HT1080 (cell line): ENCODE data around the gene MAP3K1. TPM values are rescaled to one million over a fixed set of nuclear protein-coding genes. Genes with fewer than 3 reads are reported as not detected.
"Not testable (repeated sequence)": the region's sequence is repeated elsewhere in the genome, so short reads cannot be mapped to it uniquely, and the experiment has no call there.

Experiments
- DNase-seq: peaks from one replicate; pipeline ENCODE4 v3.0.0-alpha.2; 2015; ENCODE audit warnings: low read depth
- total RNA-seq: library from RNA; depleted of rRNA; stranded (reverse); fragments of >200 nt; shearing (Covaris generic); gene quantifications from 2 replicates; pipeline ENCODE4 v1.2.3, GENCODE V29; 2014

The MAP3K1 gene
- total RNA-seq, 1 experiment from 2014 or later: 5.1 TPM

- DNase-seq: peak; percentile 15
Measured at GRCh38 chr5:56815658-56816545, 553 bp downstream of the MAP3K1 start.

- peak; percentile 72 for DNase-seq
Measured at GRCh38 chr5:56816546-56817081, 1.3 kb downstream of the MAP3K1 start.

- no peak for DNase-seq
Measured at GRCh38 chr5:56817263-56818014, 2.1 kb downstream of the MAP3K1 start.

- DNase-seq: no peak
Measured at GRCh38 chr5:56818450-56819037, 3.2 kb downstream of the MAP3K1 start.

- DNase-seq: no peak
Measured at GRCh38 chr5:56819060-56819881, 3.9 kb downstream of the MAP3K1 start.

GRCh38 chr5:56821868-56822267 is 6.5 kb downstream of the MAP3K1 start:
- not testable (repeated sequence) for DNase-seq

- no peak for DNase-seq
Measured at GRCh38 chr5:56822981-56823380, 7.6 kb downstream of the MAP3K1 start.

- no peak for DNase-seq
Measured at GRCh38 chr5:56824019-56824418, 8.7 kb downstream of the MAP3K1 start.

GRCh38 chr5:56825222-56825824 is 10.0 kb downstream of the MAP3K1 start:
- DNase-seq: no peak

- peak; percentile 17 for DNase-seq
Measured at GRCh38 chr5:56827049-56827448, 11.7 kb downstream of the MAP3K1 start.

GRCh38 chr5:56827924-56828323 is 12.6 kb downstream of the MAP3K1 start:
- no peak for DNase-seq

- DNase-seq: peak; percentile 83
Measured at GRCh38 chr5:56829137-56829908, 14.0 kb downstream of the MAP3K1 start.

- DNase-seq: no peak
Measured at GRCh38 chr5:56831773-56832172, 16.4 kb downstream of the MAP3K1 start.

- DNase-seq: no peak
Measured at GRCh38 chr5:56833325-56833724, 18.0 kb downstream of the MAP3K1 start.

GRCh38 chr5:56837381-56837780 is 22.0 kb downstream of the MAP3K1 start:
- no peak for DNase-seq

- DNase-seq: no peak
Measured at GRCh38 chr5:56837956-56838355, 22.6 kb downstream of the MAP3K1 start.

- DNase-seq: peak; percentile 65
Measured at GRCh38 chr5:56838409-56839039, 23.2 kb downstream of the MAP3K1 start.

- DNase-seq: no peak
Measured at GRCh38 chr5:56839062-56839461, 23.7 kb downstream of the MAP3K1 start.

GRCh38 chr5:56840597-56840996 is 25.2 kb downstream of the MAP3K1 start:
- no peak for DNase-seq
